Muscle of leg (tissue), 11 donors: Measurements from ENCODE around the gene ATP8B1. TPM values are rescaled to one million over a fixed set of nuclear protein-coding genes. Genes with fewer than 3 reads are reported as not detected.
"Not testable (repeated sequence)": the region's sequence is repeated elsewhere in the genome, so short reads cannot be mapped to it uniquely, and the experiment has no call there.

Experiments
- DNase-seq: peaks from one replicate; pipeline ENCODE4 v3.0.0; 2013
- H3K27ac ChIP-seq: one replicate; pipeline ENCODE4 v1.5.1; 2013; ENCODE audit warnings: mild to moderate bottlenecking, low read length, control low read depth
- H3K27me3 ChIP-seq: one replicate; pipeline ENCODE4 v1.6.1; 2013; ENCODE audit warnings: low read length; ENCODE audit not compliant: control insufficient read depth, insufficient read depth
- H3K36me3 ChIP-seq: one replicate; pipeline ENCODE4 v1.6.1; 2013; ENCODE audit warnings: low read length; ENCODE audit not compliant: control insufficient read depth, insufficient read depth
- H3K4me1 ChIP-seq: one replicate; pipeline ENCODE4 v1.6.1; 2013; ENCODE audit warnings: low read length; ENCODE audit not compliant: control insufficient read depth, insufficient read depth
- H3K4me3 ChIP-seq: one replicate; pipeline ENCODE4 v1.5.1; 2013; ENCODE audit warnings: low read length, control low read depth
- H3K9me3 ChIP-seq: replicated peaks from 2 replicates; pipeline ENCODE4 v1.6.1; 2013; ENCODE audit warnings: low read depth, low read length; ENCODE audit not compliant: control insufficient read depth
- WGBS: methylation state at CpG from one replicate; pipeline ENCODE4 v1.1.5; 2013; ENCODE audit warnings: missing lambda C conversion rate; ENCODE audit not compliant: insufficient coverage; 5-methylcytosine and 5-hydroxymethylcytosine counted together
- polyA plus RNA-seq, 8 donors: library from polyadenylated mRNA; unstranded; fragments of 120-200 nt; gene quantifications; one replicate each; pipeline versions ENCODE4 v1.2.1 to v1.2.3, GENCODE V29; 2013; ENCODE audit warnings: inconsistent platforms in 1 of 8, low replicate concordance in 1 of 8; ENCODE audit not compliant: insufficient read length in 8 of 8, insufficient read depth in 1 of 8
- total RNA-seq: library from RNA; stranded (reverse); fragments of 120-200 nt; gene quantifications from one replicate; pipeline ENCODE4 v1.2.4, GENCODE V29; 2013

Gene ATP8B1
- total and polyA plus RNA-seq, 9 donors = 2.8 to 5.7 (median 4.3) TPM

DNA sequence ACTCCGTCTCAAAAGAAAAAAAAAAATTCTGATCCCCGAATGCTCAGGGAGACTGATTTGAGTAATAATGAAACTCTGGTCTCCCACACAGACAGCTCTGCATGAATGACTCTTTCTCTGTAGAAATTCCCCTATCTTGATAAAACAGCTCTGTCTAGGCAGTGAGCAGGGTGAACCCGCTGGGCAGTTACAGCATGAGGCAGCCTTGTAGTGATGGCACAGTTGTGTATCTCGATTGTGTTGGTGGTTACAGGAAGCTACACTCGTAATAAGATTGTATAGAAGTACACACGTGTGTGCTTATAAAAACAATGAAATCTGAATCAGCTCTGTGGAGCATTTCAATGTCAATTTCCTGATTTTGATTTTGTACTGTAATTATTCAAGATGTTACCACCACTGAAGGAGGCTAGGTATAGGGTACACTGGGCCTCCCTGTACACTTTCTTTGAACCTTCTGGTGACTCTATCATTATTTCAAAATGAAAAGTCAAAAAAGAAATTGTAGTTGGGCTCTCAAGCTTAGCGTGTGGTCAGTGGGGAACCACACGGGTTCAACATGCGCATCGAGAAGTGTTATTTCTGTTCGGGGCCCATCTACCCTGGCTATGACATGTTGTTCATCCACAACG is 34.9 kb upstream of the ATP8B1 start:
- Histone ChIP-seq H3K9me3 (no peaks in the 10 kb centered on the region), H3K36me3 (no peaks in the 10 kb centered on the region), H3K4me1 (no peaks in the 10 kb centered on the region), H3K4me3 (no peak overlapping the region), H3K27me3 (no peaks in the 10 kb centered on the region), H3K27ac (no peak overlapping the region)
- no peak for DNase-seq
- WGBS = 33% methylated on average over 2 of the region's 12 CpGs

DNA sequence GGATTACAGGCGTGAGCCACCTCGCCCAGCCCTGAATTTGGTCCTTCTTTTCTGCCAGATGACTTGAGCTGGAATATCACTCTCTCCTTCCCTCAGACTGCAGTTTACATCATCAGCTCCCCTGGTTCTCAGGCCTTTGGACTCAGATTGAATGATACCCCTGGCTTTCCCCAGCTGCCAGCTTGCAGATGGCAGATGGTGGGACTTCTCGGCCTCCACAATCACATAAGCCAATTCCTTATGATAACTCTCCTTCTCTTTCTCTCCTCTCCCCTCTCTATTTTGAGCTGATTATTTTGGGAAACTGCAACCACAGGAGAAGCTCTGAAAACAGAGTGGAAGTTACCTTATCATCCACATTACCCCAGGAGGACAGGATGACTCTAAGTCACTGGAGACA is 33.4 kb upstream of the ATP8B1 start:
- no peak for DNase-seq
- 82% methylated on average over 3 of the region's 3 CpGs for WGBS
- H3K4me3 ChIP-seq = no peak overlapping the region

DNA sequence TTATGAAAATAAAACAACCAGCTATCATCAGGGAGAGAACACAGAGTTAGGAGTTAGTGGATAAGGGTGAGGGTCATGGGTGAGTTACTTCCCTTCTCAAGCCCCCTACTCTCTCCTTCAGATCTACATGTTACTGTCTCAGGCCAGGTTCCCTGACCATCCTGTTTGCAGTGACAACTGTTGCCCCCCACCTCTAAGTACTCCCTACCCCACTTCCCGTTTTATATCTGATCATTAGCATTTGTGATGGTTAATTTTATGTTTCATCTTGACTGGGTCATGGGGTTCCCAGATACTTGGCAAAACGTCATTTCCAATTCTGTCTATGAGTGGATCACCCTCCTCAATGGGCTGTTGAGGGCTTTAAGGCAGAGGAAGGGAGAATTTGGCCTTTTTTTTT is 32.8 kb upstream of the ATP8B1 start:
- Histone ChIP-seq H3K4me3 (no peak overlapping the region), H3K4me1 (no peaks in the 10 kb centered on the region), H3K36me3 (no peaks in the 10 kb centered on the region), H3K9me3 (peaks cover 2% of the 10 kb centered on the region), H3K27me3 (no peaks in the 10 kb centered on the region), H3K27ac (no peak overlapping the region)
- no CpG with 5 or more reads among the region's 2 CpGs for WGBS
- no peak for DNase-seq

More for the DNA sequence above, 33.4 kb upstream of the ATP8B1 start:
- Histone ChIP-seq H3K27me3 (no peaks in the 10 kb centered on the region), H3K36me3 (no peaks in the 10 kb centered on the region), H3K4me1 (no peaks in the 10 kb centered on the region), H3K9me3 (peaks cover 2% of the 10 kb centered on the region), H3K27ac (no peak overlapping the region)

DNA sequence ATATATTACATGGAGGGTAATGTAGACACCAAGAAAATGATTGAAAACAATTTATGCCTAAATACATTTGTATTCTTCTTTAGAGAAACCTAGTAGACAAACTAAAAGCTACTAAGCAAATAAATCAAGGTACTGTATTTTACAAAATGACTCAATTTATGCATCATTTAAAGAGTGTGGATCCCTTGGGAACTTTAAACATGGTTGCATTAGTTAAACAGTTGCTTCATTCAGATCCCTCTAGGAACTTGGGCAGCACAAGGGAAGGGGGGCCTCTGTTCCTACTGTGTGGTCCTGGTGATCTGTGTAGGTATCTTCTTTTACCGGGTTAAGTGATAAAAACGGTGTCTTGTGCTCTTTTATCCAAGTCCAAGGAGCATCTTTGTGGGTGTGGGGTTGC is 31.5 kb upstream of the ATP8B1 start:
- WGBS = no CpG with 5 or more reads among the region's 2 CpGs
- H3K4me1 ChIP-seq = no peaks in the 10 kb centered on the region
- no peak for DNase-seq

DNA sequence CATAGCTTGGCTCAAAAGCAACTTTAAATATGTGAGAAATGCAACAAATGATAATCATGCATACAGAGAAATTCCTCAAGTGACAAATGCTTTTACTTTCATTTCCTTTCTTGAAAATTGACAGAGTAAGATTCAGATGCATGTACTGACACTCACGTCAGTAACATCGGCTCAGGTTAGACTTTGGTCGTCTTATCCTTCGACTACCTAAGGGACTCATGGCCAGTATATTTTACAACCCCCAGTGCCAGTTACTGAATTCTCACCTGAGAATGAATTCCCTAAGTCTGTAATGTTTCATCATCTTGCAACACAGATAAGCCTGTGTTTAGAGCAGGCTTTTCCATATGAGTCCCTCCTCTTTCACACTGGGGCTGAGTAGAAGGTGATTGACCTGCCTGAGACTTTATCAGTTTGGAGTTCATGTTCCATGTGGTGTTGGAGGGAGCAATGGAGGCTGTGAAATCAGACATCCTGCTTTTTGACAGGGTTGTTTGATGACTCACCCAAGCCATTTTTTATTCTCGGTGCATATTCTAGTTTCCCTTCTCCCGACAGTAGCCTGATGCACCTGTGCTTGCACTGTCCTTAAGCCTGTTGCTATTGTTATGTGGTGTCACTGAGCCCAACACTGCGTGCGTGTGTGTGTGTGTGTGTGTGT is 30.5 kb upstream of the ATP8B1 start:
- Histone ChIP-seq H3K9me3 (peaks cover 2% of the 10 kb centered on the region), H3K27ac (no peak overlapping the region), H3K4me1 (no peaks in the 10 kb centered on the region), H3K36me3 (no peaks in the 10 kb centered on the region), H3K4me3 (no peak overlapping the region), H3K27me3 (no peaks in the 10 kb centered on the region)
- WGBS = 75% methylated on average over 4 of the region's 8 CpGs
- DNase-seq = no peak

More for the DNA sequence above, 31.5 kb upstream of the ATP8B1 start:
- no peaks in the 10 kb centered on the region for H3K27me3 ChIP-seq
- peaks cover 2% of the 10 kb centered on the region for H3K9me3 ChIP-seq
- H3K27ac ChIP-seq = no peak overlapping the region
- H3K36me3 ChIP-seq = no peaks in the 10 kb centered on the region
- H3K4me3 ChIP-seq = no peak overlapping the region

DNA sequence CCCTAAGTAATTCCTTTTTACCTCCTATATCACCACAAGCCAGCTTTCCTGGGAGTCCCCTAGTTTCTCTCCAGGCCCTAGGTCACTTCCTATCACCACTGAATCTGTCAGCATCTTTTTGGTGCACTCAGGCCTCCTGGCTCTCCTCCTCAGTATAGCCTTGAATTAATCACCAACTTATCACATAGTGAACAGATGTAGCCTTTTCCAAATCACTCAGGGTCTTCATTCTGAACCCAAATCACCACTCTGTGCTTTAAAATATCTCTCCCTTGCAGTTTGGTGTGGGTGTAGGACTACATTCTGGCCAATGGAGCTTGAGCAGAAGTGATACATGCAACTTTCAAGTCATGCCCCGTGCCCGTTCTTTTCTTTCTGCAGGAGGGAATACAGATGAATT is 29.6 kb upstream of the ATP8B1 start:
- Histone ChIP-seq H3K4me1 (no peaks in the 10 kb centered on the region), H3K4me3 (no peak overlapping the region), H3K36me3 (no peaks in the 10 kb centered on the region), H3K27me3 (no peaks in the 10 kb centered on the region), H3K9me3 (peaks cover 2% of the 10 kb centered on the region), H3K27ac (no peak overlapping the region)
- WGBS = 100% methylated on average over 2 of the region's 2 CpGs
- no peak for DNase-seq

DNA sequence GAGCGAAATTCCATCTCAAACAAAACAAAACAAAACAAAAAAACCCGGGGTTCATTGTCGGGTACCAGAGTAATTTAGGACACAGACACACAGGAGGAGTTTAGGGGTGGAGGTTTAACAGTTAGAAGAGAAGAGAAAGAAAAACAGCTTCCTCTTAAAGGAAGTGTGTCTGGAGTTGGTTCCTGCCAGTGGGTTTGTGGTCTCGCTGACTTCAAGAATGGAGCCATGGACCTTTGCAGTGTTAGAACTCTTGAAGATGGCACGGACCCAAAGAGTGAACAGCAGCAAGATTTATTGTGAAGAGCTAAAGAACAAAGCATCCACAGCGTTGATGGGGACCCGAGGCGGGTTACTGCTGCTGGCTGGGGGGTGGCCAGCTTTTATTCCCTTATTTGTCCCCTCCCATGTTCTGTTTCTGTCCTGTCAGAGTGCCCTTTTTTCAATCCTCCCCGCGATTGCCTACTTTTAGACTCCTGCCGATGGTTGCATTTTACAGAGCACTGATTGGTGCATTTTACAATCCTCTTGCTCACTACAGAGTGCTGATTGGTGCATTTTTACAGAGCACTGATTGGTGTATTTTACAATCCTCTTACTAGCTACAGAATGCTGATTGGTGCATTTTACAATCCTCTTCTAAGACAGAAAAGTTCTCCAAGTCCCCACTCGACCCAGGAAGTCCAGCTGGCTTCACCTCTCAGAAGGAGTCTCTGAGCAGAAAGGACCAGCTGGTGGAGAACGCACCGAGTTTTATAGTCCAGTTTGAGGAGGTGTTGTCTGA is 28.7 kb upstream of the ATP8B1 start:
- no peak overlapping the region for H3K4me3 ChIP-seq
- H3K4me1 ChIP-seq = no peaks in the 10 kb centered on the region
- no peak for DNase-seq
- H3K36me3 ChIP-seq = no peaks in the 10 kb centered on the region
- H3K27ac ChIP-seq = no peak overlapping the region
- no peaks in the 10 kb centered on the region for H3K27me3 ChIP-seq
- WGBS = 87% methylated on average over 8 of the region's 14 CpGs
- H3K9me3 ChIP-seq = peaks cover 2% of the 10 kb centered on the region

DNA sequence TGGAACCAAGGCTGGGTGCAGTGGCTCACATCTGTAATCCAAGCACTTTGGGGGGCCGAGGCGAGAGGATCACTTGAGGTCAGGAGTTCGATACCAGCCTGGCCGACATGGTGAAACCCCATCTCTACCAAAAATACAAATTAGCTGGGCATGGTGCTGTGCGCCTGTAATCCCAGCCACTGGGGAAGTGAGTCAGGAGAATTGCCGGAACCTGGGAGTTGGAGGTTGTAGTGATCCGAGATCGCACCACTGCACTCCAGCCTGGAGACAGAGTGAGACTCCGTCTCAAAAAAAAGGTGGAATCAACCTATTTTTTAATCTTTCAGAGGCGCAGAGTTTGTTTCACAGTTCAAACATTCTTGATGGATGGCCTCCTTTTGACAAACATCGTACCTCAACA is 24.5 kb upstream of the ATP8B1 start:
- Histone ChIP-seq H3K36me3 (no peaks in the 10 kb centered on the region), H3K27ac (no peak overlapping the region), H3K4me1 (no peaks in the 10 kb centered on the region), H3K9me3 (peaks cover 2% of the 10 kb centered on the region), H3K27me3 (no peaks in the 10 kb centered on the region), H3K4me3 (no peak overlapping the region)
- 90% methylated on average over 3 of the region's 11 CpGs for WGBS
- no peak for DNase-seq

DNA sequence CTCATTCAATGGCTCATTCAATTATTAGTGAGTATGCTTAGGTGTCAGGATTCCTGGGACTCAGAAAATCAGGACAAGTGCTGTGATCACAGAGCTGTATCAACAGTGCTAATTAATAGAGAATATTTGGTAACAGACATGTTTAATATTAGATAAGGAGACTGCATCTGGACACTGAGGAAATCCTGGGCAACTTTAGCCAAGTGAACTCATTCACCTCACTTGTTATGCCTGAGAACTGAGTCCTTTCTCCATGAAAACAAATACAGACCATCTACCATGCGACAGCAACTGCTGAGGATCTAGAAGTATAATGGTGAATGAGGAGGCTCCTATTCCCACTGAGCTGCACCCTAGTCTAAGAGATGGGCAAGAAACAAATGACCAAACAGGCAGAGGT is 23.1 kb upstream of the ATP8B1 start:
- DNase-seq = no peak
- Histone ChIP-seq H3K9me3 (no peaks in the 10 kb centered on the region), H3K27me3 (no peaks in the 10 kb centered on the region), H3K4me1 (no peaks in the 10 kb centered on the region), H3K36me3 (no peaks in the 10 kb centered on the region), H3K27ac (no peak overlapping the region), H3K4me3 (no peak overlapping the region)
- no CpG with 5 or more reads among the region's 1 CpG for WGBS

DNA sequence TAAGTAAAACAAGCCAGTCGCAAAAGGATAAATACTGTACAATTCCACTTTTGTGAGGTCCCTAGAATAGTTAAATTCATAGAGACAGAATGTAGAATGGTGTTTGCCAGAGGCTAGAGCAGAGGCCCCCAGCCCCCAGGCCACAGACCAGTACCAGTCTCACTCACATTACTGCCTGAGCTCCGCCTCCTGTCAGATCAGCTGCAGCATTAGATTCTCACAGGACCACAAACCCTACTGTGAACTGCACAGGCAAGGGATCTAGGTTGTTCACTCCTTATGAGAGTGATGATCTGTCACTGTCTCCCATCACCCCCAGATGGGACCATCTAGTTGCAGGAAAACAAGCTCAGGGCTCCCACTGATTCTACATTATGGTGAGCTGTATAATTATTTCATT is 17.5 kb upstream of the ATP8B1 start:
- not testable (repeated sequence) for H3K4me1 ChIP-seq, H3K4me3 ChIP-seq, H3K9me3 ChIP-seq, DNase-seq, H3K36me3 ChIP-seq, H3K27me3 ChIP-seq
- WGBS = 75% methylated on average over 1 of the region's 2 CpGs
- peak overlapping the region; percentile 73 for H3K27ac ChIP-seq
